Fibroblast of villous mesenchyme (primary cell): ENCODE measurements around the gene RRP8. TPM values are rescaled to one million over a fixed set of nuclear protein-coding genes. Genes with fewer than 3 reads are reported as not detected.

Experiments used
- DNase-seq: peaks from one replicate; pipeline ENCODE4 v3.0.0-alpha.2; 2010; ENCODE audit warnings: low read depth
- H3K4me3 ChIP-seq: 2 replicates; pipeline ENCODE4 v1.5.1; 2011; ENCODE audit warnings: low read depth, mild to moderate bottlenecking, low read length
- total RNA-seq: library from RNA; depleted of rRNA; stranded (reverse); fragments of >200 nt; gene quantifications from 2 replicates; pipeline ENCODE4 v1.2.3, GENCODE V29; 2012
- TF ChIP-seq, protein P1 (sequence below): IDR thresholded peaks from 2 replicates; pipeline ENCODE4 v1.5.1; 2012; ENCODE audit warnings: low read depth, mild to moderate bottlenecking, low read length; ENCODE audit not compliant: insufficient read depth

Gene RRP8
- total RNA-seq, 1 donor: 13.4 TPM

DNA sequence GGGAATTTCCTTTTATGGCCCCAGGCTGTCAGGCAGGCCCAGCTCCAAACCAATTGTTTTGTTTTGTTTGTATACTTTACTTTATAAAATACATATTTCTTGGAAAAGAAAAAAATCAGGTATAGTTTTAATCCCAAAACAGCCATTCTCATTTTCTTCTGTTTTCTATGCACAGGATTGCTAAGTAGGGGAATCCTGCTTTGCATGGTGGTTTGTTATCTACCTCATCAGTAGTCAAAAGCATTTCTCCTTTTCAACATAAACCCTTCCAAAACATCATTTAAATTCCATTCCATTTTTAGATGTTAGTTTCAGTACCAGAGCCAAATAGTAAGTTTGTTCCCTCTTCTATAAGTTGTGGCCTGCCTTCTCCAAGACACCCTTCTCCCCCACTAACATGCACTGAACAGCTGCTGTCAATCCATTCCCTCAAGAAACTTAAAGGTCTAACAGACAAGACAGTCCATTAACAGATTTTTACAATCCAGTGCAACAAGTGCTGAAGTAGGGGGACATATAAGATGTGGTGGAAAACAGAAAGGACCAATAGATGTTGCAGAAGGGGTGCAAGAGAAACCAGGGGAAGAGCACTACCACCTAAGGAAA is 3.9 kb upstream of the RRP8 start:
- peak overlapping the region; percentile 24 for H3K4me3 ChIP-seq
- no peak for DNase-seq
- TF ChIP-seq, protein P1, sequence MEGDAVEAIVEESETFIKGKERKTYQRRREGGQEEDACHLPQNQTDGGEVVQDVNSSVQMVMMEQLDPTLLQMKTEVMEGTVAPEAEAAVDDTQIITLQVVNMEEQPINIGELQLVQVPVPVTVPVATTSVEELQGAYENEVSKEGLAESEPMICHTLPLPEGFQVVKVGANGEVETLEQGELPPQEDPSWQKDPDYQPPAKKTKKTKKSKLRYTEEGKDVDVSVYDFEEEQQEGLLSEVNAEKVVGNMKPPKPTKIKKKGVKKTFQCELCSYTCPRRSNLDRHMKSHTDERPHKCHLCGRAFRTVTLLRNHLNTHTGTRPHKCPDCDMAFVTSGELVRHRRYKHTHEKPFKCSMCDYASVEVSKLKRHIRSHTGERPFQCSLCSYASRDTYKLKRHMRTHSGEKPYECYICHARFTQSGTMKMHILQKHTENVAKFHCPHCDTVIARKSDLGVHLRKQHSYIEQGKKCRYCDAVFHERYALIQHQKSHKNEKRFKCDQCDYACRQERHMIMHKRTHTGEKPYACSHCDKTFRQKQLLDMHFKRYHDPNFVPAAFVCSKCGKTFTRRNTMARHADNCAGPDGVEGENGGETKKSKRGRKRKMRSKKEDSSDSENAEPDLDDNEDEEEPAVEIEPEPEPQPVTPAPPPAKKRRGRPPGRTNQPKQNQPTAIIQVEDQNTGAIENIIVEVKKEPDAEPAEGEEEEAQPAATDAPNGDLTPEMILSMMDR: no peak

DNA sequence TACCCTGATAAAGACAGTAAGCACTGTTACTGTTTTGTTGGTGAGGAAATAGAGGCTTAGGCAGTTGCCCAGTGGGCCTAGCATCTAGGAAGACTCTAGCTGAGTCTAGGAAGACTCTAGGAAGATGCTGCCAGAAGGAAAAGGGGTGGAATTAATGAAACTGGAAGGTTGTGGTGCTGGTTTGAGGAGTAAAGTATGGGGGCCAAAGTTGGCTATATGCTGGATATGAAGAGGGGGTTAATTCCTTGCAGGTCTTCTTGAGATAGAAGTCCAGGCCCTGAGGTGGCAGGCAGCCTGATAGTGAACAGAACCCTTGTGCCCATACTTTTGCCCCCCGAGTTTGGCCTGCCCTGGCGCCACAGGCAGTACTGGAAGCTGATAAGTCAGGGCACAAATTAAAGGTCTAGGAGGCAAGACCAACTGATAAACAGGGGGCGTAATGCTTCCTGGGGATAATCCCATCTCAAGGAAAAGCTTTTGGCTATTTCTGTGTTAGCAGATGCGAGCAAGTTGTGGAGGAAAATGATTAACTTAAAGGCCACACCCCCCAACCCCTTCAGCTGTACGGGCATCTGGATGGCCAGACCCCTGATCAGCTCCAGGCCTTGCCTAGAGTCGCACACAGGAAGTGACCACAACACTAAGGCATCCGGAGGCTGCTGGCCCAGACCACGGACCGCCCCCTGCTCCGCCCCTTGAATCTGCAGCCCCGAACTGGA is 3.2 kb upstream of the RRP8 start:
- TF ChIP-seq, protein P1: no peak
- peak; percentile 94 for DNase-seq
- H3K4me3 ChIP-seq: peak overlapping the region; percentile 36

DNA sequence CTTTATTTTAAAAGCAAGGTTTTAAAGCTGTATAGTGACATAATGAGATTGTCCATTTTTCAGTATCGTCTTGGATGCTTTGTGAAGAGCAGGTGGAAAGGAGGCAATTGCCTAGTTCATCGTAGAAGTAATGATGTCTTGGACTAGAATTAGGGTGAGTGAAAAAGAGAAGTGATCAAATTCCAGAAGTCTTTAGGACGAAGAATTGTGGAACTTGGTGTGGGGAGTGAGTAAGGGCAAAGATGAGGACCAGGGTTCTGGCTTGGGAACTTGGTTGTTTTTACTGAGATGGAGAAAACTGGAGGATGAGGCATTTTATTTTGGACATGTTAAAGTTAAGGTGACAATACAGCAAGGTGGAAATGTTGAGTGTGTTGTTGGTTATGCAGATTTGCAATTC is 1.4 kb upstream of the RRP8 start:
- peak overlapping the region; percentile 98 for H3K4me3 ChIP-seq
- DNase-seq: no peak
- TF ChIP-seq, protein P1: no peak

DNA sequence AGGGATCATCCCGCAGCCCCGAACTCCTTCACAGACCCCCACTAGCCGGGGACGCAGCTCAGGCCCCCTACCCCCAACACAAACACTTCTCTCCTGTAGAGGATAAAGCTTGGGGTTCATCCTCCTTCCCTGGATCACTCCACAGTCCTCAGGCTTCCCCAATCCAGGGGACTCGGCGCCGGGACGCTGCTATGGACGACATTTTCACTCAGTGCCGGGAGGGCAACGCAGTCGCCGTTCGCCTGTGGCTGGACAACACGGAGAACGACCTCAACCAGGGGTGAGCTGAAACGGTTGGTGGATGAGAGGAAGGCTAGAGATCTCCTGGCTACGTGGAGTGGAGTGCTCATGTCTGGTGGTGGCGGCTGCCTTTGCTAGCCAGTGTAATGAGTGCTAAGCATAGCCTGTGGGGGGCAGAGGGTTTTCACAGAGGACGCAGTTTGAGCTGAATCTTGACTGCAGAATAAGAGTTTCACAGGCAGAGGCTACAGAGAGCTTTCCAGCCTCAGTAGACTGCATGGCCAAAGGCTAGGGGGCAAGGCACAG is 738 bp upstream of the RRP8 start:
- peak overlapping the region; percentile 98 for H3K4me3 ChIP-seq
- peak; percentile 80 for DNase-seq
- TF ChIP-seq, protein P1: peak; percentile 25

DNA sequence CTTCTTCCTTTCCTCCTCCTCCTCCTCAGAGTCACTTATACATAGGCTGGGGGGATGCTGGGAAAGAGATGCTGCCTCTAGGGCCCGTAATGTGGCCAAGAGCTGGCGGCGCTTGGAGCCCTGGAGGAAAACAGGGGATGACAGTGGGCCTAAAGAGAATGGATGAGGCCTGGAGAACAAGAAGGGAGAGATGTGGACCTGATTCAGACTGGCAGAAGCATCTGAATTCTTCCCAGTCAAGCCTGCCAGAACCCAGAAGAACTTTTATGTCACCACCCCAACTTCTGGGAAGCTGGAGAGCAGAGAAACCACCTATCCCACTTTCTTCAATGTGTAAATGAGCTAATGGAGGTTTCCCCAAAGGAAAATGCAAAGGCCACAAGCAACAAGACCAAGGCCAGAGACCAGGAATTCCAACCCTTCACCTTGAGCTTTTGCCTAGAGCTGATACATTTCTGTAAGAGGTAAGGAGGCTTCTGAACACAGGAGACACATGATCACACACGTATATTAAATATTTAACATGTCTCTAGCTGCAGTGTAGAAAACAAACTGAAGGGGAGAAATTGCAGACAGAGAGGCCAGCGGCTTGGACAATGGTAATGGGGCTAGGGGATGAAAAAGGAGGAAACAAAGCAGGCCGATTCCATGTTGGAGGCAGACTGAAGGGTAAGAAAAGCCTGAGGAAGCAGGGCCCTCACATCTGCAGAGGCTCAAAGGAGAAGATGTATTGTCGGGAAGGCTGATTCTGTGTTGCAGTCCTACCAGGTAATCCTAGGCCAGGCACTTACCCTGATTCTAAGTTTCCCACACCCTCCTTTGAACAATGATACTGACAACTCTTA is 1.1 kb downstream of the RRP8 start:
- TF ChIP-seq, protein P1: no peak
- DNase-seq: no peak
- peak overlapping the region; percentile 98 for H3K4me3 ChIP-seq

DNA sequence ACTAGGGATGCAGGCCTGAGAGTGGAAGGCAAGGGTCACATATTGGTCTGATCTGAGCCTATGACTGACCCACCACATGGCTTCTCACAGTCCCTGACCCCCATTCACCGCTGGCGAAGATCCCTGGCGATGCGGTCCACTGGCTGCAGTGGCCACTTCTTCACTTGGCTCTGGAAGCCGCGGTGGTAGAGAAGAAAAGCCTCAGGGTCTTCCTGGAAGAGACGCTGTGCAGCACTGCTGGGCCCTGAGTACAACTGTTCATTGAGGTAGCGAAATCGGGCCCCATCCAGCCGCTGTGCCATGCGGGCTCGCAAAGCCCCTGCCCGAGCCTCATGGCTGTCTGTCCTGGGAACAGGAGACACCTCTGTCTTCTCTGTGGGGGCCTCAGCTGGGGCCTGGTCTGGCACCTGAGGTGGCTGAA is 2.4 kb downstream of the RRP8 start:
- TF ChIP-seq, protein P1: no peak
- no peak overlapping the region for H3K4me3 ChIP-seq
- no peak for DNase-seq
